Endodermal cell (in vitro differentiated cells): ENCODE data around the gene SCAI. TPM values are rescaled to one million over a fixed set of nuclear protein-coding genes. Genes with fewer than 3 reads are reported as not detected.

Experiments used
- DNase-seq: peaks from one replicate; pipeline ENCODE4 v3.0.0-alpha.2; 2017
- H3K27ac ChIP-seq: 2 replicates; pipeline ENCODE4 v1.5.1; 2013; ENCODE audit warnings: mild to moderate bottlenecking, low read depth, low read length, moderate library complexity
- H3K27me3 ChIP-seq: 2 replicates; pipeline ENCODE4 v1.6.1; 2013; ENCODE audit warnings: mild to moderate bottlenecking, low read length, moderate library complexity; ENCODE audit not compliant: insufficient read depth, control insufficient read depth, poor library complexity, severe bottlenecking
- H3K36me3 ChIP-seq: 2 replicates; pipeline ENCODE4 v1.7.0; 2013; ENCODE audit warnings: mild to moderate bottlenecking, low read length, moderate library complexity; ENCODE audit not compliant: control insufficient read depth, insufficient read depth
- H3K4me1 ChIP-seq: one replicate; pipeline ENCODE4 v1.7.0; 2013; ENCODE audit warnings: low read length; ENCODE audit not compliant: control insufficient read depth, insufficient read depth
- H3K4me3 ChIP-seq: 2 replicates; pipeline ENCODE4 v1.5.1; 2013; ENCODE audit warnings: mild to moderate bottlenecking, low read length, moderate library complexity
- H3K9ac ChIP-seq: 2 replicates; pipeline ENCODE4 v1.6.1; 2013; ENCODE audit warnings: mild to moderate bottlenecking, low read length, moderate library complexity; ENCODE audit not compliant: poor library complexity, severe bottlenecking; ENCODE audit errors: extremely low read depth
- H3K9me3 ChIP-seq: 2 replicates; pipeline ENCODE4 v1.6.1; 2013; ENCODE audit warnings: mild to moderate bottlenecking, low read length, moderate library complexity; ENCODE audit not compliant: control insufficient read depth
- H3K27ac Mint-ChIP-seq: 2 replicates; pipeline ENCODE4 v1.8.0; 2020; ENCODE audit warnings: mixed read lengths
- H3K27me3 Mint-ChIP-seq: 2 replicates; pipeline ENCODE4 v1.8.0; 2021; ENCODE audit warnings: mild to moderate bottlenecking, mixed read lengths; ENCODE audit not compliant: insufficient read depth
- H3K36me3 Mint-ChIP-seq: 2 replicates; pipeline ENCODE4 v1.8.0; 2020; ENCODE audit warnings: low read depth, mixed read lengths
- H3K4me1 Mint-ChIP-seq: 2 replicates; pipeline ENCODE4 v1.8.0; 2020; ENCODE audit warnings: mixed read lengths
- H3K4me3 Mint-ChIP-seq: 2 replicates; pipeline ENCODE4 v1.8.0; 2020; ENCODE audit warnings: mild to moderate bottlenecking, moderate library complexity, mixed read lengths
- H3K9me3 Mint-ChIP-seq: 2 replicates; pipeline ENCODE4 v1.8.0; 2020; ENCODE audit warnings: mild to moderate bottlenecking, mixed read lengths
- WGBS, 2 experiments: methylation state at CpG; one replicate each; pipeline versions ENCODE4 v1.1.5 to v1.1.7; 2013; ENCODE audit warnings: missing lambda C conversion rate in 2 of 2, mixed read lengths in 1 of 2; ENCODE audit not compliant: insufficient coverage in 1 of 2, insufficient read length in 1 of 2; 5-methylcytosine and 5-hydroxymethylcytosine counted together
- total RNA-seq, 2 donors: library from RNA; stranded (reverse); fragmentation: NEBNext Ultra II Directional in 1 of 2; extraction: Animal tissue kit (Norgen Biotek cat#: 25700) in 1 of 2; gene quantifications; 2 replicates in 1 of 2; 3 replicates in 1 of 2; pipeline ENCODE4 v1.2.1, GENCODE V29; 2021
- TF ChIP-seq, protein P1 (sequence below): fragments of 200-600 bp; sonication (generic); conservative IDR thresholded peaks from 2 replicates; pipeline ENCODE4 v1.5.0; 2021; ENCODE audit warnings: antibody characterized with exemption, mild to moderate bottlenecking

SCAI gene
- total RNA-seq, 2 donors from 2014 or later: 22.9 to 34.7 TPM

DNA sequence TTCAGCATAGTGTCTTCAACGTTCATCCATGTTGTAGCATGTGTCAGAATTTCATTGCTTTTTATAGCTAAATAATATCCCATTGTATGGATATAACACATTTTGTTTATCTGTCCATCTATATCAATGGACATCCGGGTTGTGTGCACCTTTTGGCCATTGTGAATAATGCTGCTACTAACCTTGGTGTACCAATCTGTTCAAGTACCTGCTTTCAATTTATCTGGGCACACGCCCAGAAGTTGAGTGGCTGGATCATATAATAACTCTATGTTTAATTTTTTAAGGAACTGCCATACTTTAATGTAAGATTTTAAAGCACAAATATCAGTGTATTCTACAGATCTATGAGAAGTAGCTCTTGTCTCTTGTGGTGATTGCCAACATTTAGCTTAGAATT lies 43.5 kb downstream of the SCAI start:
- H3K4me1 Mint-ChIP-seq: no peaks in the 10 kb centered on the region
- TF ChIP-seq, protein P1, sequence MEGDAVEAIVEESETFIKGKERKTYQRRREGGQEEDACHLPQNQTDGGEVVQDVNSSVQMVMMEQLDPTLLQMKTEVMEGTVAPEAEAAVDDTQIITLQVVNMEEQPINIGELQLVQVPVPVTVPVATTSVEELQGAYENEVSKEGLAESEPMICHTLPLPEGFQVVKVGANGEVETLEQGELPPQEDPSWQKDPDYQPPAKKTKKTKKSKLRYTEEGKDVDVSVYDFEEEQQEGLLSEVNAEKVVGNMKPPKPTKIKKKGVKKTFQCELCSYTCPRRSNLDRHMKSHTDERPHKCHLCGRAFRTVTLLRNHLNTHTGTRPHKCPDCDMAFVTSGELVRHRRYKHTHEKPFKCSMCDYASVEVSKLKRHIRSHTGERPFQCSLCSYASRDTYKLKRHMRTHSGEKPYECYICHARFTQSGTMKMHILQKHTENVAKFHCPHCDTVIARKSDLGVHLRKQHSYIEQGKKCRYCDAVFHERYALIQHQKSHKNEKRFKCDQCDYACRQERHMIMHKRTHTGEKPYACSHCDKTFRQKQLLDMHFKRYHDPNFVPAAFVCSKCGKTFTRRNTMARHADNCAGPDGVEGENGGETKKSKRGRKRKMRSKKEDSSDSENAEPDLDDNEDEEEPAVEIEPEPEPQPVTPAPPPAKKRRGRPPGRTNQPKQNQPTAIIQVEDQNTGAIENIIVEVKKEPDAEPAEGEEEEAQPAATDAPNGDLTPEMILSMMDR: no peak
- peaks cover 4% of the 10 kb centered on the region for H3K9me3 Mint-ChIP-seq
- H3K9me3 ChIP-seq: peaks cover 8% of the 10 kb centered on the region
- H3K36me3 ChIP-seq: no peaks in the 10 kb centered on the region
- 92 to 94% methylated on average over 1 to 3 of the region's 3 CpGs for WGBS, 2 experiments
- H3K4me3 ChIP-seq: no peak overlapping the region
- no peak for DNase-seq
- H3K4me3 Mint-ChIP-seq: no peak overlapping the region
- no peaks in the 10 kb centered on the region for H3K27me3 ChIP-seq
- H3K27ac ChIP-seq: no peak overlapping the region
- H3K27ac Mint-ChIP-seq: no peak overlapping the region
- no peaks in the 10 kb centered on the region for H3K27me3 Mint-ChIP-seq
- no peaks in the 10 kb centered on the region for H3K4me1 ChIP-seq
- no peak overlapping the region for H3K9ac ChIP-seq
- H3K36me3 Mint-ChIP-seq: peaks cover 12% of the 10 kb centered on the region

DNA sequence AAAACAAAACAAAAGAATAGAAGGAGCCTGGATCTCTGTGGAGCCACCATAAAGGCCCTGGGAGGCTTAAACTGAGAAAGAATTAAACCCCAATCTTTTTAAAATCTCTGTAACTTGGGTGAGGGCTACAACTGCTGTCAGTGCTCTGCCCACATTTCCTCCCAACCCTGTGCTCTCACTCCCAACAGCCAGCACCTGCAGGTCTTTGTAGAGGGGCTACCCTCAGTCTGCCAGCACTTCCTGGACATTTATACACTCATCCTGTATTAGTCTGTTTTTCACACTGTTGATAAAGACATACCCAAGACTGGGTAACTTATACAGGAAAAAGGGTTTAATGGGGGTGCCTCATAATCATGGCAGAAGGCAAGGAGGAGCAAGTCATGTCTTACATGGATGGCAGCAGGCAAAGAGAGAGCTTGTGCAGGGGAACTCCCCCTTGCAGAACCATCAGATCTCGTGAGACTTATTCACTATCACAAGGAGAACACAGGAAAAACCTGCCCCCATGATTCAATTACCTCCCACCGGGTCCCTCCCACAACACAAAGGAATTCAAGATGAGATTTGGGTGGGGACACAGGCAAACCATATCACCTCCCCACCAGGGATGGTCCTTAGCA lies 47.4 kb downstream of the SCAI start:
- peaks cover 5% of the 10 kb centered on the region for H3K9me3 Mint-ChIP-seq
- H3K9me3 ChIP-seq: peaks cover 8% of the 10 kb centered on the region
- peaks cover 27% of the 10 kb centered on the region for H3K36me3 Mint-ChIP-seq
- no peaks in the 10 kb centered on the region for H3K4me1 ChIP-seq
- DNase-seq: no peak
- TF ChIP-seq, protein P1: no peak
- no peaks in the 10 kb centered on the region for H3K36me3 ChIP-seq
- no peak overlapping the region for H3K27ac Mint-ChIP-seq
- no peaks in the 10 kb centered on the region for H3K27me3 ChIP-seq
- no peak overlapping the region for H3K4me3 ChIP-seq
- H3K27me3 Mint-ChIP-seq: no peaks in the 10 kb centered on the region
- no peak overlapping the region for H3K9ac ChIP-seq
- no peak overlapping the region for H3K4me3 Mint-ChIP-seq
- H3K27ac ChIP-seq: no peak overlapping the region
- no peaks in the 10 kb centered on the region for H3K4me1 Mint-ChIP-seq
- WGBS, 2 experiments: 86% methylated on average over 2 of the region's 2 CpGs; no CpG with 5 or more reads in 1 of the 2 experiments

DNA sequence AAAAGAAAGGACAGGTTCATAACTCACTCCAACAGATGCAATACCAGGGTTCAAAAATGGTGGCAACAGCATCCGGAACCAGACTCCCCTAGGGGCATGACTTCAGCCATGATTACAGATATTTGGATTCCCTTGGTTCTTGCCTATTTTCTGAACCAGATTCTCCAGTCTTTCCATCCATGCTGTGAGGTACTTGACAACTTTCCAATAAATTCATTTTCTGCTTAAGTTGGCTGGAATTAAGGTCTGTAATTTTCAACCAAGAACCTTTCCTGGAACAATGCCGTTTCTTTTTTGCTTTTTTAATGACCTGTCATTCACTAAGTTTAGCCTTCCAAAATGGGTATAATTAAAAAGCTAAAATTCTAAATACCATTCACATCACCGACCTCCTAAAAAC lies 52.2 kb downstream of the SCAI start:
- Mint-ChIP-seq H3K4me1 (no peaks in the 10 kb centered on the region), H3K36me3 (peaks cover 25% of the 10 kb centered on the region), H3K27me3 (no peaks in the 10 kb centered on the region), H3K4me3 (no peak overlapping the region), H3K27ac (no peak overlapping the region), H3K9me3 (peaks cover 4% of the 10 kb centered on the region)
- no peaks in the 10 kb centered on the region for H3K4me1 ChIP-seq
- no peak overlapping the region for H3K4me3 ChIP-seq
- H3K36me3 ChIP-seq: no peaks in the 10 kb centered on the region
- no peak for DNase-seq
- no peak overlapping the region for H3K9ac ChIP-seq
- H3K9me3 ChIP-seq: peaks cover 1% of the 10 kb centered on the region
- TF ChIP-seq, protein P1: no peak
- WGBS, 2 experiments: 91 to 93% methylated on average over 3 of the region's 3 CpGs
- H3K27me3 ChIP-seq: no peaks in the 10 kb centered on the region
- no peak overlapping the region for H3K27ac ChIP-seq
